Duodenal mucosa (tissue), 2 donors: ENCODE measurements around the gene OPRM1.
"Not testable (repeated sequence)": the region's sequence is repeated elsewhere in the genome, so short reads cannot be mapped to it uniquely, and the experiment has no call there.

ENCODE experiments used
- H3K27ac ChIP-seq: one replicate; pipeline ENCODE4 v1.7.0; 2013; ENCODE audit warnings: low read depth, low read length
- H3K27me3 ChIP-seq, 2 donors: one replicate each; pipeline ENCODE4 v1.7.0; 2013; ENCODE audit warnings: low read length in 2 of 2, control low read depth in 1 of 2; ENCODE audit not compliant: insufficient read depth in 2 of 2, control insufficient read depth in 1 of 2
- H3K36me3 ChIP-seq, 2 donors: one replicate each; pipeline ENCODE4 v1.7.0; 2013; ENCODE audit warnings: low read length in 2 of 2, control low read depth in 1 of 2; ENCODE audit not compliant: insufficient read depth in 2 of 2, control insufficient read depth in 1 of 2
- H3K4me1 ChIP-seq, 2 donors: one replicate each; pipeline ENCODE4 v1.7.0; 2013; ENCODE audit warnings: low read length in 2 of 2, control low read depth in 1 of 2; ENCODE audit not compliant: insufficient read depth in 2 of 2, control insufficient read depth in 1 of 2
- H3K4me3 ChIP-seq, 2 donors: one replicate each; pipeline ENCODE4 v1.7.0; 2013; ENCODE audit warnings: low read length in 2 of 2, low read depth in 1 of 2
- H3K9ac ChIP-seq, 2 donors: one replicate each; pipeline ENCODE4 v1.7.0; 2013; ENCODE audit warnings: low read length in 2 of 2, low read depth in 1 of 2
- H3K9me3 ChIP-seq, 2 donors: one replicate each; pipeline ENCODE4 v1.7.0; 2013; ENCODE audit warnings: low read length in 2 of 2, control low read depth in 1 of 2; ENCODE audit not compliant: control insufficient read depth in 1 of 2

Gene OPRM1

GRCh38 chr6:154197196-154197860 lies 158.3 kb downstream of the OPRM1 start:
- Histone ChIP-seq H3K9me3 (no peaks in the 10 kb centered on the region), H3K4me3 (no peak overlapping the region), H3K36me3 (no peaks in the 10 kb centered on the region), H3K27me3 (no peaks in the 10 kb centered on the region), H3K9ac (no peak overlapping the region), H3K27ac (no peak overlapping the region), H3K4me1 (no peaks in the 10 kb centered on the region)

GRCh38 chr6:154201688-154202087 lies 162.6 kb downstream of the OPRM1 start:
- not testable (repeated sequence) for H3K36me3 ChIP-seq, H3K9ac ChIP-seq, H3K9me3 ChIP-seq, H3K27me3 ChIP-seq, H3K4me3 ChIP-seq, H3K27ac ChIP-seq, H3K4me1 ChIP-seq

- no peaks in the 10 kb centered on the region for H3K9me3 ChIP-seq
These were observed 163.3 kb downstream of the OPRM1 start for GRCh38 chr6:154202339-154202738.

GRCh38 chr6:154202958-154203357 lies 163.9 kb downstream of the OPRM1 start:
- Histone ChIP-seq H3K9me3 (no peaks in the 10 kb centered on the region), H3K9ac (no peak overlapping the region), H3K4me3 (no peak overlapping the region), H3K27ac (no peak overlapping the region), H3K4me1 (no peaks in the 10 kb centered on the region), H3K27me3 (no peaks in the 10 kb centered on the region), H3K36me3 (no peaks in the 10 kb centered on the region)

More at GRCh38 chr6:154202339-154202738, 163.3 kb downstream of the OPRM1 start:
- H3K4me1 ChIP-seq, result no peaks in the 10 kb centered on the region
- no peaks in the 10 kb centered on the region for H3K27me3 ChIP-seq
- H3K4me3 ChIP-seq, result no peak overlapping the region
- no peak overlapping the region for H3K27ac ChIP-seq
- H3K36me3 ChIP-seq, result no peaks in the 10 kb centered on the region
- no peak overlapping the region for H3K9ac ChIP-seq

- Histone ChIP-seq H3K27ac (no peak overlapping the region), H3K27me3 (no peaks in the 10 kb centered on the region), H3K9ac (no peak overlapping the region), H3K36me3 (no peaks in the 10 kb centered on the region), H3K9me3 (no peaks in the 10 kb centered on the region), H3K4me3 (no peak overlapping the region), H3K4me1 (no peaks in the 10 kb centered on the region)
These were observed 167.1 kb downstream of the OPRM1 start for GRCh38 chr6:154206141-154206540.

GRCh38 chr6:154206996-154207395 lies 168.0 kb downstream of the OPRM1 start:
- Histone ChIP-seq H3K27me3 (no peaks in the 10 kb centered on the region), H3K9me3 (no peaks in the 10 kb centered on the region), H3K9ac (no peak overlapping the region), H3K4me3 (no peak overlapping the region), H3K36me3 (no peaks in the 10 kb centered on the region), H3K27ac (no peak overlapping the region), H3K4me1 (no peaks in the 10 kb centered on the region)

GRCh38 chr6:154209555-154209954 lies 170.5 kb downstream of the OPRM1 start:
- no peaks in the 10 kb centered on the region for H3K4me1 ChIP-seq
- no peaks in the 10 kb centered on the region for H3K27me3 ChIP-seq
- H3K4me3 ChIP-seq, result no peak overlapping the region
- H3K36me3 ChIP-seq, result no peaks in the 10 kb centered on the region
- no peak overlapping the region for H3K9ac ChIP-seq
- H3K9me3 ChIP-seq, result no peaks in the 10 kb centered on the region
- H3K27ac ChIP-seq, result no peak overlapping the region

- H3K4me3 ChIP-seq, result no peak overlapping the region
- no peaks in the 10 kb centered on the region for H3K36me3 ChIP-seq
- no peak overlapping the region for H3K27ac ChIP-seq
- no peaks in the 10 kb centered on the region for H3K27me3 ChIP-seq
- H3K9ac ChIP-seq, result no peak overlapping the region
- H3K9me3 ChIP-seq, result no peaks in the 10 kb centered on the region
- H3K4me1 ChIP-seq, result no peaks in the 10 kb centered on the region
These were observed 171.6 kb downstream of the OPRM1 start for GRCh38 chr6:154210678-154211077.

- Histone ChIP-seq H3K27ac (no peak overlapping the region), H3K36me3 (no peaks in the 10 kb centered on the region), H3K9ac (no peak overlapping the region)
These were observed 174.7 kb downstream of the OPRM1 start for GRCh38 chr6:154213782-154214181.

DNA sequence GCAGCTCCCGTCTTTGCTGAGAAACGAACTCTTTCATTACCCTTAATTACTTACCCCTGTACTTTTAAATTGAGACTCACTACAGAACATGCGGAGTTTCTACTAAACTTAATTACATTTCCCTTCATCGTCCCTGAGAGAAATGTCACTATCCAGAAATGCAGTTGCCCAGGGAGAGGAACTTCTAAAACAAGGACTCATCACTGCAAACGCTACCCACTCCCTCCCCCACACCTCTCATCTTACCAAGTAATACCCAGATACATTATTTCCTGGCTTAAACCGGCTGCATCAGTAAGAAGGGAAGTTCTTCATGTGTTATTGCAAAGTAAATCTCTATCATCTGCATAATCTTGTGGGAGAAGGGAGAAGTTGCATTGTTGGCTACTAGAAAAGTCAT lies 179.3 kb downstream of the OPRM1 start:
- no peak overlapping the region for H3K27ac ChIP-seq
- H3K36me3 ChIP-seq, result no peaks in the 10 kb centered on the region
- no peaks in the 10 kb centered on the region for H3K27me3 ChIP-seq
- H3K4me1 ChIP-seq, result no peaks in the 10 kb centered on the region
- H3K9ac ChIP-seq, result no peak overlapping the region
- H3K9me3 ChIP-seq, result no peaks in the 10 kb centered on the region
- H3K4me3 ChIP-seq, result no peak overlapping the region

More at GRCh38 chr6:154213782-154214181, 174.7 kb downstream of the OPRM1 start:
- Histone ChIP-seq H3K9me3 (no peaks in the 10 kb centered on the region), H3K4me3 (no peak overlapping the region), H3K4me1 (no peaks in the 10 kb centered on the region), H3K27me3 (no peaks in the 10 kb centered on the region)

DNA sequence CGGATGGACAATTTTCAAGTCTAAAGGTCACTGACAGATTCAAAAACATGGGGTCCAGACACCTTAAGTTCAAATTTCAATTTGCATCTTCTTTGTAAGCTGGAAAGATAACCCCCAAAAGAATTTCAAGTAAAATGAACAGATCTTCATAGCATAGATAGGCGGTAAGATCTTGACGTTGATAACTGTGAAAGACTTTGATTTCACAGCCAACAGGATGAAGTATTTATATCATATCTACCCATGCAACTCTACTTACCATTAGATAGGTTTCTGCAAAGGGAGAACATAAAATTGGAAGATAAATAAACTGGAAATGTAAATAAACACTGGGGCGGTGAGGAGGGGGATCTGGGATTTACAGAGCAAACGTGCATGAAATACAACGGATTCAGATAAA lies 179.7 kb downstream of the OPRM1 start:
- no peaks in the 10 kb centered on the region for H3K4me1 ChIP-seq
- H3K9ac ChIP-seq, result no peak overlapping the region
- H3K36me3 ChIP-seq, result no peaks in the 10 kb centered on the region
- H3K9me3 ChIP-seq, result no peaks in the 10 kb centered on the region
- H3K27ac ChIP-seq, result no peak overlapping the region
- H3K4me3 ChIP-seq, result no peak overlapping the region
- H3K27me3 ChIP-seq, result no peaks in the 10 kb centered on the region
